SHP77 (cell line): ENCODE measurements around the gene FGF8.

ENCODE experiments used
- DNase-seq, 2 experiments: peaks; one replicate each; lab custom pipeline; 2025; lab: John Stamatoyannopoulos, UW

Gene FGF8

DNA sequence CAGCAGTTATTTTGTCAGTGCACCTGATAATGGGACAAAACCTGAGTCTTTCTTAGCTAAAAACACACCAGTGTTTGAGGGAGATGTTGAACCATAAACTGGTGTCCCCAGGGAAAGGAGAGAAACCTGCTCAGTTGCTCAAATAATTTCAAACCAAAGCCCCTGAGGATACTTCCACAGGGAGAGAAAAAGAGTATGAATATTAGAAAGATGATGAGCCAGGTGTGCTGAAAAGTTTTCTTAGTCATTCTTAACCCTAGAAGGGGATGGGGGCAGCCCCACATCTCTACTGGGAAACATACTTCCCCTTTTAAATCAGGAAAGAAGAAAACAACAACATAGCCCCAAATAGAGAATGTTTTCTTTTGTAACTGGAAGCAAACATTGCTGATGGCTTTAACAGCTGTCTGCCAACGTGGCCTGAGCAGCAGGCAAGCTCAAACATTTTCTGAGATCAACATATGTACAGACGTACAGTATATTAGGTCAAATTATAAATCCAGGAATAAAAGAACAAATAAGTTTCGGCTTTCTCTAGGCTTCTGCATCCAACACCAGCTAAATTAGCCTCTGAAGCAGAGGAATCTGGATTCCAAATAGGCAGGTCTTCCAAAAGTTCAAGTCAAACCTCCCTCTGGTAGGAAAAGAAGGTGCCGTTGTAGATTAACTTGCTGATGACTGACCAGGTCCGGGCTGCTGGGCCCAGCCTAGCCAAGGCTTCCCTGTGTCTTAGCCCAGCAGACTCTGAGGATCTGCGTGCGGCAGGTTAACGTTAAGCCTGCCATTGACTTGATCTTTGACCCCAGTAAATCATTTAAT, 50.4 kb downstream of the FGF8 start:
- DNase-seq: no peak

DNA sequence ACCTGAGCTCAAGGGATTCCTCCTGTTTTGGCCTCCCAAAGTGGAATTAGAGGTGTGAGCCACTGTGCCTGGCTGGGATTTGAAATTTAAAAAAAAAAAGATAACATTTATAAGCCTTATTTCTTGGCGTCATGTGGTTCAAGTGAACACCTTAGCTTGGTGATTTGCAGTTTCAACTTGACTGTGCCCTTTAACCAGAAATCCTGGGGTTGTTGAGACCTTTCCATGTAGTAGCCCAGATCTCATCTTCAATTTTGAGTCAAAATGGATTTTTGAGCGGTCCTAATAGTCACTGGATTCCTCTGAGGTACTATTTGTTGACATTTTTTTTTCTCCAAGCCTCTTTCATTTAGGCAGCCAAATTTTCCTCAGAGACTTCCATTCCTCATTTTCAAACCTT, 51.5 kb downstream of the FGF8 start:
- no peak for DNase-seq

DNA sequence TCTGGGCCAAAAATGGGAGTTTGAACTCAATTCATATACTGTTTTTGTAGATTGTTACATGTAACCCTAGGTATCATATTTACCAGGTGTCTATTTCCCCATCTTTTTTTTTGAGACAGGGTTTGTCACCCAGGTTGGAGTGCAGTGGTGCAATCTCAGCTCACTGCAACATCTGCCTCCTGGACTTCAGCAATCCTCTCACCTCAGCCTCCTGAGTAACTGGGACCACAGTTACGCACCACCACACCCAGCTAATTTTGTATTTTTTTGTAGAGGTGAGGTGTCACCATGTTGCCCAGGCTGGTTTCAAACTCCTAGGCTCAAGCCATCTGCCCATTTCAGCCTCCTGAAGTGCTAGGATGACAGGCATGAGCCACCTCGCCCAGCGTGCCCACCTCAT, 52.7 kb downstream of the FGF8 start:
- no peak for DNase-seq

DNA sequence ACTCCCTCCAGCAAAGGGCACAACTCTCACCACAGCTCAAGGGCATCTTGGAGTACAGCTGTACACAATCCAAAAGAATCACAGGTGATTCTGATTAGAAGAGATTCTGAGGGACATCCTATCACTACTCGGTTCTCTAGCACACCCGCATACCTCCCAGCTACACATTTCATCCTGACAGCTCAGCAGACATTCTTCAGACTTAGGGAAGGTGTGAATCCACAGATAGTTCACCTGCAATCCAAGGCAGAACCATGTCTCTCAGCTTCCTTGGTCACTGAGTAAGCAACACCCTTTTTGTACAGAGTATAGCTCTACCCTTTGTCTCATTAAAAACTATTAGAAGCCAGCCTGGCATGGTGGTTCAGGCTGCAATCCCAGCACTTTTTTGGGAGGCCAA, 54.1 kb downstream of the FGF8 start:
- DNase-seq: no peak

DNA sequence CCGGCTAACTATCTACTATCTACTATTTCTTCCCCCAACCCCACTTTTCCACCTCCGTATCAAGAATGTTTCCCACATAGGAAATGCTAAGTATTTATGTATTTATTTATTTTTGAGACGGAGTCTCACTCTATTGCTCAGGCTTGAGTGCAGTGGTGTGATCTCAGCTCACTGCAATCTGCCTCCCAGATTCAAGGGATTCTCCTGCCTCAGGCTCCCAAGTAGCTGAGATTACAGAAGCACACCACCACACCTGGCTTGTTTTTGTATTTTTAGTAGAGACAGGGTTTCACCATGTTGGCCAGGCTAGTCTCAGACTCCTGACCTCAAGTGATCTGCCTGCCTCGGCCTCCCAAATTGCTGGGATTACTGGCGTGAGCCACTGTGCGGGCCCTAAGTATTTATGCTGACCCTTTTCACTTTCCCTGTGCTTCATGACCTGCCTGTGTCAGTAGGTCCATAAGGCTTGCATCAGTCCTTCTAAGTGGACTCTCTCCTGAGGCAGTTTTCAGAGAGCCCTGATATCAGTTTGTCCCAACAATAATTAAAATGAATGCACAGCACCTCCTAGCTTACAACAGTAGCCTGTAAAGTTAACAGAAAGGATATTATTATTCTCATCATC, 55.2 kb downstream of the FGF8 start:
- DNase-seq: no peak
